Stimulated activated naive CD8-positive, alpha-beta T cell treated with anti-CD3 and anti-CD28 coated beads, Interleukin-15, Interleukin-2, amounts not matched to agents 100 ng/mL and 50 ng/mL, for 24 hours (primary cell): ENCODE results near the gene C6orf62.
"Not testable (repeated sequence)": the region's sequence is repeated elsewhere in the genome, so short reads cannot be mapped to it uniquely, and the experiment has no call there.

ENCODE experiments used
- H3K27ac Mint-ChIP-seq: one replicate; pipeline ENCODE4 v1.8.0; 2021; ENCODE audit warnings: mild to moderate bottlenecking, mixed read lengths
- H3K27me3 Mint-ChIP-seq: one replicate; pipeline ENCODE4 v1.8.0; 2021; ENCODE audit warnings: mixed read lengths
- H3K36me3 Mint-ChIP-seq: one replicate; pipeline ENCODE4 v1.8.0; 2021; ENCODE audit warnings: low read depth, mixed read lengths
- H3K4me1 Mint-ChIP-seq: one replicate; pipeline ENCODE4 v1.8.0; 2021; ENCODE audit warnings: low read depth, mixed read lengths
- H3K4me3 Mint-ChIP-seq: one replicate; pipeline ENCODE4 v1.8.0; 2021; ENCODE audit warnings: mild to moderate bottlenecking, mixed read lengths
- H3K9me3 Mint-ChIP-seq: one replicate; pipeline ENCODE4 v1.8.0; 2021; ENCODE audit warnings: mixed read lengths

The C6orf62 gene

DNA sequence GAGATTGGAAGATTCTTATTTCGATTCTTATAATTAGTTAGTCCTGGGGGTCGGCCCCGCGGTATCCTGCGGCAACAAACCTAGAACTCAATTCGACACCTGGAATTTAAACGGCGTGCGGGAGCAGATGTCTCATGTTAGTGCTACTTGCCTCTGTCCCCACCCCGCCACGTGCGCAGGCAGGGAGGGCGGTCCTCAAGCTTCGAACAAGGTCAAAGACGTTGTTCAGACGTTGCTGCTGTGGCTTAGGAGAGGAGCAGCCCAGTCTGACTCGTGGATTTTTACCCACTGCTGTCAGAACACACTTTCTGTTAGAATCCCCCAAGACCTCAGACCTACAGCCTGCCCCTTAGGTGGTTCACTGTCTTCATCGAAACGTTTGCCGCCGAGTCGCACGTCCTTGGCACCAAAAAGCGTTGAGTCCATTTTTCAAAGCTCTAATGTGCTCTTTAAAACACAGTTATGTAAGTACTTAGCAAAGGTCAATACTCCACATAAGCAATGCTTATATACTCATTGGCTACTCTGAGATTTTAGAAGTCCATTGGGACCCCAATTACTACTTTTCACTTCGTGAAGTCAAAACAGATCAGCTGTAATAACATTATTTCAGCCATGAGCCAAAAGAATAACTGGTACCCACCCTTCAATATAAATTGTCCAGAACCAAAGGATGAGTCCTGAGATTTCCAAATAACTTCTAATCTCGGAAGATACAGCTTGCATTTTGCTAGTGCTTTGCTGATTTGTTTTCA is 2.7 kb upstream of the C6orf62 start:
- Mint-ChIP-seq H3K4me1 (peaks cover 31% of the 10 kb centered on the region), H3K27me3 (no peaks in the 10 kb centered on the region), H3K9me3 (no peaks in the 10 kb centered on the region), H3K4me3 (peak overlapping the region; percentile 93), H3K36me3 (peaks cover 38% of the 10 kb centered on the region), H3K27ac (peak overlapping the region; percentile 96)

- peaks cover 39% of the 10 kb centered on the region for H3K4me1 Mint-ChIP-seq
- no peaks in the 10 kb centered on the region for H3K9me3 Mint-ChIP-seq
- peaks cover 46% of the 10 kb centered on the region for H3K36me3 Mint-ChIP-seq
- H3K27ac Mint-ChIP-seq: peak overlapping the region; percentile 96
- no peaks in the 10 kb centered on the region for H3K27me3 Mint-ChIP-seq
- H3K4me3 Mint-ChIP-seq: peak overlapping the region; percentile 93
Measured at GRCh38 chr6:24720604-24721460, 1.9 kb upstream of the C6orf62 start.

DNA sequence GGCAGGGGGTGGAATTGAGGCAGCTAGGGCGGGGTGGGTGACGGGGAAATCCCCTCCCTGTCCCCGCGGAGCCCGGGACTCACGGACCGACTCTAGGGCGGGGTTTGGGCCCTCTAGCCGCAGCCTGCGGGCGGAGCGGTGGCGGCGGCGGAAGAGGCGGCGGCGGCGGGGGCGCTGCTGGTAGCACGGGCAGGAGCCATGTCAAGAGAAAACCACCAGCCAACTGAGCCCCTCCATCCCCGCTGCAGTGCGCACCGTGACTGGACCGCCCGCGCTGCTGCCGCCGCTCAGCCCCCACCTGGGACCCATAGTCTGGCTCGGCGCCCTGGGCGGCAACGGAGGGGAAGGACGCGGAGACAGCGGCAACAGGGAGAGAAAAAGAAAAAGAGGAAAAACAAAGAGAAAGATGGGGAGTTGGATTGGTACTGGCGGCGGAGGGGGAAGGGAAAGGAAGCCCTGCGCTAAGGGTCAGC is 1.2 kb upstream of the C6orf62 start:
- Mint-ChIP-seq H3K4me3 (peak overlapping the region; percentile 93), H3K36me3 (peaks cover 52% of the 10 kb centered on the region), H3K27ac (peak overlapping the region; percentile 96), H3K4me1 (peaks cover 46% of the 10 kb centered on the region), H3K27me3 (no peaks in the 10 kb centered on the region), H3K9me3 (no peaks in the 10 kb centered on the region)

DNA sequence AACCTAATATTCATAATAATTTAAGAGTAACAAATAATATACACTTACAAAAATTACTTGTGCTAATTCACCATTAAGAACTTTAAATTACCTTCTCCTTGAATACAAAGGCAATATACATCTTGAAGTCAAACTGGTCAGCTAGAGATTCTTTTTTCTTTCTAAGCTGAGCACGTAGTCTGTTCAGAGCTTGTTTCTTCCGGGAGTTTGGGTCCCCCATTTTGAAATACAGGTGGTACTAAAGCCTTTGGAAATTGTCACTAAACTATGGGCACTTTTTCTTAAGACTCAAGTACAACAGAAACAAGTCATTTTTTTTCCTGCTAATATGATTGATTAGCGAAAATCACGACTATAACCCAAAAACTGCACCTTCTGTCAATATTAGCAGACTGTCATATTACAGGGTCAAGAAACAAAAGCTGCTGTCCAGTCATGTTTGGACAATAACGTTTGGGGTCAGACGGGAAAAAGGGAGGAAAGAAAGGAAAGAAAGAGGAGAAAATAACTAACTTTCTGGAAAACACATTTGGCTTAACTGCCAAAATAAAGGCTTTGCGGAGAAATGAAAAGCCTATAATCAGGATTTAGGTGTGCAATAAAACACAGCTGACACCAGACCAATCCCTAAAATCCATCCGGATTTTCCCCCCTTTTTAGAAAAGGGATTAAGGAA is 367 bp downstream of the C6orf62 start:
- Mint-ChIP-seq H3K4me3 (peak overlapping the region; percentile 93), H3K27ac (peak overlapping the region; percentile 96), H3K9me3 (no peaks in the 10 kb centered on the region), H3K4me1 (peaks cover 60% of the 10 kb centered on the region), H3K27me3 (no peaks in the 10 kb centered on the region), H3K36me3 (peaks cover 68% of the 10 kb centered on the region)

DNA sequence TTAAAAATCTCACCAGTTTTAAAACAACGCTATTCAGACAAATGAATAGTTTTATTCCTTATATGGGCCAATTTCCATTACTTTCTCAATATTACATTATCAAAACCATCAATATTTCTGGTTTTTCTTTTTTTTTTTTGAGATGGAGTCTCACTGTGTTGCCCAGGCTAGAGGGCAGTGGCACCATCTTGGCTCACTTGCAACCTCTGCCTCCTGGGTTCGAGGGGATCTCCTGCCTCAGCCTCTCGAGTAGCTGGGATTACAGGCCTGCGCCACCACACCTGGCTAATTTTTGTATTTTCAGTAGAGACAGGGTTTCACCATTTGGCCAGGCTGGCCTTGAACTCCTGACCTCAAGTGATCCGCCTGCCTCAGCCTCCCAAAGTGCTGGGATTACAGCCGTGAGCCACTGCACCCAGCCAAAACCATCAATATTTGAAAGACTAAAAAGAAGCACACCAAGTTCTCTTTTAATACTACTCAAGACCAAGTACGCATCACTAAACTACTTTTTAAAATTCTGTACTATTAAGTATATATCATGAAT is 2.3 kb downstream of the C6orf62 start:
- Mint-ChIP-seq H3K4me1 (peaks cover 70% of the 10 kb centered on the region), H3K4me3 (peak overlapping the region; percentile 93), H3K27ac (peak overlapping the region; percentile 36), H3K36me3 (peaks cover 86% of the 10 kb centered on the region)
- not testable (repeated sequence) for H3K27me3 Mint-ChIP-seq, H3K9me3 Mint-ChIP-seq

- Mint-ChIP-seq H3K27ac (peak overlapping the region; percentile 52), H3K9me3 (no peaks in the 10 kb centered on the region), H3K27me3 (no peaks in the 10 kb centered on the region), H3K4me1 (peaks cover 57% of the 10 kb centered on the region), H3K4me3 (no peak overlapping the region), H3K36me3 (peaks cover 91% of the 10 kb centered on the region)
Measured at GRCh38 chr6:24710519-24711303, 8.2 kb downstream of the C6orf62 start.

DNA sequence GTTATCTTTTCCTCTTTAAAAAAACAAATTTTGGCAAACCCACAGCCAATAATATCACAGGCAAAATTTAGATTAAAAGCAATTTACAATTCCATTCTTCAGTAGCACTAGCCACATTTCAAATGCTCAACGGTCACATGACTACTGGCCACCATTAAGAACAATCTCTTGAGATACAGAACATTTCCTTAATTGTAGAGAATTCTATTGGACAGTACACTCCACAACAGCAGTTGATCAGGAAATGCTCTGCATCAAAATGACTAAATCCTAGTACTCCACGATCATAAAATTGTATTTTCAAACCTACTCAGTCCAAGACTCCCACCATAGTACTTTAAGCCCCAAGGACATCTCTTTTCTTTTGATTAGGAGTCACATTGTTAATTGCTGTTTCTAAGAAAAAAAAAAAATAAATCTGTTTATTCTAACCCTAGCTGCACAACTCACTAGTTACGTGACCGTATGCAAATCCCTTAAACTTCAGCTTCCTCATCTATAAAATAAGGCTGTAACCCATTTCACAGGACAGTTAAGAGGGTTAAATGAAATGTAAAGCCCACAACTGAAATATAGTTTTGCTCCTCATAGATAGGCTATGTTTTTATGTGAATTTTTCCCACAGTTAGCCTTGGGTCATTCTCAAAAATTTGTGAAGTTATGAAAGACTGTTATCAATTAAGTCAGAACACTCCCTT is 9.8 kb downstream of the C6orf62 start:
- peak overlapping the region; percentile 49 for H3K27ac Mint-ChIP-seq
- no peaks in the 10 kb centered on the region for H3K9me3 Mint-ChIP-seq
- H3K4me1 Mint-ChIP-seq: peaks cover 50% of the 10 kb centered on the region
- no peak overlapping the region for H3K4me3 Mint-ChIP-seq
- peaks cover 89% of the 10 kb centered on the region for H3K36me3 Mint-ChIP-seq
- H3K27me3 Mint-ChIP-seq: no peaks in the 10 kb centered on the region

DNA sequence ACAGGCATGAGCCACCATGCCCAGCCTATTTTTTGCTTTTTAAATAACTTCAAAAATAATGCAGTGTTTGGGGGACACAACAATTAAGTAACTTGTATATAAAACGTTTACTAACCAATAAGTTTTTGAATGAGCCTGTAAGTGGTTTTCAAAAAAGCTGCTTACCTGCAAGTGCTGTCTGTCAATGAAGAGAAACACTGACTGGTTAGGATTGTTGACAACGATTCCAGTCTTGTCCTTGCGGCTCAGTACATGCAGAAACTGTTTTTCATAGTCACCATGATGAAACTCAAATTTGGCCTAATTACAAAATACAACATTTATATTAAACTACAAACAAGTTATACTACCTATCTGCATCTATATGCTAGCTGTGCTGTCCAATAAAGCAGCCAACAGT is 10.3 kb downstream of the C6orf62 start:
- Mint-ChIP-seq H3K9me3 (no peaks in the 10 kb centered on the region), H3K4me3 (no peak overlapping the region), H3K4me1 (peaks cover 48% of the 10 kb centered on the region), H3K36me3 (peaks cover 89% of the 10 kb centered on the region), H3K27me3 (no peaks in the 10 kb centered on the region), H3K27ac (peak overlapping the region; percentile 49)

DNA sequence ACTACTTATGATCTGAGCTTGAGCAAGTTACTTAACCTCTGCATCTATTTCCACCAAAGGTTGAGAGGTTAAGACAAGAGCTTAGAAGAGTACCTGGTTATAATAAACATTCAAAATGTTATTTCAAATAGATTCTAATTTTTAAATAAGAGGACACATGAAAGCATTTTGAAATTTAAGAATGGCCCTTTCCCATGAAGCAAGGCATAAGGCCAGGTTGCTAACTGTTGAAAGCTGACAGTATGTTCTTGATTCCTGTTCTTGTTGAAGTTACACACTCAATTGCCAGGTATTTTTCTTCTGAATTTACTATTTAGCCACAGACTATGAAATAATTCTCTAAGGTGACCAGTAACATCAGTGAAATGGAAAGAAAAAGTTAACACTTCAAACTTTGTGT is 14.5 kb downstream of the C6orf62 start:
- no peaks in the 10 kb centered on the region for H3K9me3 Mint-ChIP-seq
- H3K4me3 Mint-ChIP-seq: no peak overlapping the region
- peaks cover 48% of the 10 kb centered on the region for H3K4me1 Mint-ChIP-seq
- H3K27ac Mint-ChIP-seq: no peak overlapping the region
- peaks cover 68% of the 10 kb centered on the region for H3K36me3 Mint-ChIP-seq
- no peaks in the 10 kb centered on the region for H3K27me3 Mint-ChIP-seq

DNA sequence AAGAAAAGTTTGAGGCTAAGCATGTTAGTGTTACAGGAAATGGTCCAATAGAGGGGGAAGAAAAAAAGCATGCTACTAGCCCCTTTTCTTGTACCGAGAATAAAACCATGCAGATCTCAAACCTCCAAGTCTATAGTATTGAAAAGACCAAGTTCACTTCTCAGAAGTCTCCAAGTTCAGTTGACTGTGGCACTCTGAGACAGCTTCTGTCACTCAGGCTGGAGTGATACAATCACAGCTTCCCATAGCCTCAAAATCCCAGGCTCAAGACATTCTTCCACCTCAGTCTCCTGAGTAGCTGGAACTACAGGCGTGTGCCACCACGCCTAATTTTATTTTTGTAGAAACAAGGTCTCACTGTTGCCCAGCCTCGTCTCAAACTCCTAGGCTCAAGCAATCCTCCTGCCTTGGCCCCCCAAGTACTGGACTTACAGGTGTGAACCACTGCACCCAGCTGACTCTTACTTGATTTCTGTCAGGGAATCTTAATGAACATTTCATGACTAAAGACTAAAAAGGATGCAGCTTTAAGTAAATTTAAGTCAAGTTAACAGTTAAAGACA is 16.2 kb downstream of the C6orf62 start:
- H3K4me1 Mint-ChIP-seq: peaks cover 48% of the 10 kb centered on the region
- peaks cover 55% of the 10 kb centered on the region for H3K36me3 Mint-ChIP-seq
- H3K9me3 Mint-ChIP-seq: no peaks in the 10 kb centered on the region
- peak overlapping the region; percentile 24 for H3K27ac Mint-ChIP-seq
- no peak overlapping the region for H3K4me3 Mint-ChIP-seq
- no peaks in the 10 kb centered on the region for H3K27me3 Mint-ChIP-seq

- no peaks in the 10 kb centered on the region for H3K9me3 Mint-ChIP-seq
- H3K27ac Mint-ChIP-seq: peak overlapping the region; percentile 63
- peaks cover 51% of the 10 kb centered on the region for H3K4me1 Mint-ChIP-seq
- H3K4me3 Mint-ChIP-seq: no peak overlapping the region
- H3K36me3 Mint-ChIP-seq: peaks cover 28% of the 10 kb centered on the region
- H3K27me3 Mint-ChIP-seq: no peaks in the 10 kb centered on the region
Measured at GRCh38 chr6:24699521-24700359, 19.2 kb downstream of the C6orf62 start.

GRCh38 chr6:24696097-24696496 is 22.9 kb downstream of the C6orf62 start:
- Mint-ChIP-seq H3K4me1 (peaks cover 52% of the 10 kb centered on the region), H3K36me3 (peaks cover 8% of the 10 kb centered on the region), H3K4me3 (no peak overlapping the region), H3K27ac (no peak overlapping the region), H3K9me3 (no peaks in the 10 kb centered on the region), H3K27me3 (no peaks in the 10 kb centered on the region)

DNA sequence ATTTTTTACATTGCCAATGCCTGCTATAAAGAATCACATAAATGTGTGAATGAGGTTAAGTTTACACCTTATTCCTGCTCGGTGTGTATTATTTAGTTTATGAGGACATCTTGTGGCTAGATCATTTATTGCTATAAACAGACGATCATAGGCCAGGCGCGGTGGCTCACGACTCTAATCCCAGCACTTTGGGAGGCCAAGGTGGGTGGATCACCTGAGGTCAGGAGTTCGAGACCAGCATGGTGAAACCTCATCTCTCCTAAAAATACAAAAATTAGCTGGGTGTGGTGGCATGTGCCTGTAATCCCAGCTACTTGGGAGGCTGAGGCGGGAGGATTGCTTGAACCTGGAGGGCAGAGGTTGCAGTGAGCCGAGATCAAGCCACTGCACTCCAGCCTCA is 23.3 kb downstream of the C6orf62 start:
- not testable (repeated sequence) for H3K4me3 Mint-ChIP-seq, H3K27me3 Mint-ChIP-seq, H3K36me3 Mint-ChIP-seq, H3K27ac Mint-ChIP-seq, H3K9me3 Mint-ChIP-seq
- peaks cover 50% of the 10 kb centered on the region for H3K4me1 Mint-ChIP-seq
